Body of pancreas (tissue), 4 donors: Measurements from ENCODE around the gene HSD17B1.

Experiments
- CTCF ChIP-seq, 7 experiments: fragments of 450-650 bp in 4 of 7; fragments of 200-600 bp in 3 of 7; sonication (generic) in 3 of 7; IDR thresholded peaks; one replicate each; pipeline ENCODE4 v1.5.1; 2016 to 2019; ENCODE audit warnings: antibody characterized with exemption in 7 of 7
- POLR2A ChIP-seq, 3 donors: fragments of 450-650 bp; IDR thresholded peaks; one replicate each; pipeline ENCODE4 v1.6.1; 2016; ENCODE audit warnings: antibody characterized with exemption in 3 of 3, mild to moderate bottlenecking in 2 of 3

GRCh38 chr17:42535155-42536047, 17.3 kb upstream of the HSD17B1 start:
- no peak for TF ChIP-seq CTCF (IDR thresholded peaks at IDR 0.05)
- no peak for TF ChIP-seq POLR2A (IDR thresholded peaks at IDR 0.05)
